Erythroblast (primary cell): ENCODE measurements around the gene UPP1.

Experiments
- GATA1 ChIP-seq: IDR thresholded peaks from 2 replicates; pipeline ENCODE4 v1.6.1; 2011; ENCODE audit warnings: low read depth, mild to moderate bottlenecking, control low read depth, low read length, moderate library complexity
- POLR2A ChIP-seq: IDR thresholded peaks from 2 replicates; pipeline ENCODE4 v1.6.1; 2011; ENCODE audit warnings: mild to moderate bottlenecking, low read length

GRCh38 chr7:48053736-48054135 is 35.3 kb upstream of the UPP1 start:
- no peak for TF ChIP-seq POLR2A
- TF ChIP-seq GATA1: no peak
